Chondrocyte (in vitro differentiated cells): Measurements from ENCODE around the gene AUTS2. TPM values are rescaled to one million over a fixed set of nuclear protein-coding genes. Genes with fewer than 3 reads are reported as not detected.

Source experiments
- DNase-seq: peaks from one replicate; pipeline ENCODE4 v3.0.0; 2021; ENCODE audit warnings: mixed read lengths, low spot score
- H3K27ac Mint-ChIP-seq: one replicate; pipeline ENCODE4 v1.8.0; 2021; ENCODE audit warnings: mild to moderate bottlenecking, moderate library complexity, mixed read lengths; ENCODE audit not compliant: unreplicated experiment
- H3K27me3 Mint-ChIP-seq: 2 replicates; pipeline ENCODE4 v1.8.0; 2021; ENCODE audit warnings: low read depth, mixed read lengths
- H3K36me3 Mint-ChIP-seq: 2 replicates; pipeline ENCODE4 v1.8.0; 2021; ENCODE audit warnings: low read depth, mixed read lengths
- H3K4me1 Mint-ChIP-seq: 2 replicates; pipeline ENCODE4 v1.8.0; 2021; ENCODE audit warnings: low read depth, mild to moderate bottlenecking, mixed read lengths
- H3K4me3 Mint-ChIP-seq: one replicate; pipeline ENCODE4 v1.8.0; 2021; ENCODE audit warnings: mild to moderate bottlenecking, moderate library complexity, mixed read lengths; ENCODE audit not compliant: unreplicated experiment
- H3K9me3 Mint-ChIP-seq: 2 replicates; pipeline ENCODE4 v1.8.0; 2021; ENCODE audit warnings: low read depth, mixed read lengths
- total RNA-seq: library from RNA; stranded (reverse); gene quantifications from 3 replicates; pipeline ENCODE4 v1.2.1, GENCODE V29; 2021
- TF ChIP-seq, protein P1 (sequence below): fragments of 200-600 bp; sonication (generic); IDR thresholded peaks from 2 replicates; pipeline ENCODE4 v1.5.0; 2021; ENCODE audit warnings: antibody characterized with exemption, mild to moderate bottlenecking, moderate library complexity

The AUTS2 gene
- total RNA-seq, 1 donor from 2014 or later: 31.5 TPM

DNA sequence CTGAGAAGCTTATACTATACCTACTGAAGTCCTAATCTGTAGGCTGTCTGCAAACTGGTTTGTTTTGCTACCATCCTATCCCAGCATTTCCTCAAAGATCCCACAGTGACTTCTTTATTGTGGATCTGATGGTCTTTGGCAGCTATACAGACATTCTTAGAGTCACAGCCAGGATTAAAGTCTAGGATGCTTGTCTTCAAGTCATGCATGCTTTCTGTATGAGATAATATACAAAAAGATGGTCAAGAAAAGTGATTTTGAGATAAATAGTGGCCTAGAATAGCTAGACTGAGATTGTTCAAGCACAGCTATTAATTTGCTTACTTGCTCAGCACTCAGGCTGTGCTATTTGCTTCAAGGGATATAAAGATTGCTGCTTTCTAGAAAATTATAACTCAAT is 454.4 kb downstream of the AUTS2 start:
- Mint-ChIP-seq H3K27ac (no peak overlapping the region), H3K4me3 (no peak overlapping the region), H3K27me3 (no peaks in the 10 kb centered on the region), H3K36me3 (no peaks in the 10 kb centered on the region), H3K9me3 (no peaks in the 10 kb centered on the region), H3K4me1 (peaks cover 31% of the 10 kb centered on the region)
- DNase-seq: no peak
- TF ChIP-seq, protein P1, sequence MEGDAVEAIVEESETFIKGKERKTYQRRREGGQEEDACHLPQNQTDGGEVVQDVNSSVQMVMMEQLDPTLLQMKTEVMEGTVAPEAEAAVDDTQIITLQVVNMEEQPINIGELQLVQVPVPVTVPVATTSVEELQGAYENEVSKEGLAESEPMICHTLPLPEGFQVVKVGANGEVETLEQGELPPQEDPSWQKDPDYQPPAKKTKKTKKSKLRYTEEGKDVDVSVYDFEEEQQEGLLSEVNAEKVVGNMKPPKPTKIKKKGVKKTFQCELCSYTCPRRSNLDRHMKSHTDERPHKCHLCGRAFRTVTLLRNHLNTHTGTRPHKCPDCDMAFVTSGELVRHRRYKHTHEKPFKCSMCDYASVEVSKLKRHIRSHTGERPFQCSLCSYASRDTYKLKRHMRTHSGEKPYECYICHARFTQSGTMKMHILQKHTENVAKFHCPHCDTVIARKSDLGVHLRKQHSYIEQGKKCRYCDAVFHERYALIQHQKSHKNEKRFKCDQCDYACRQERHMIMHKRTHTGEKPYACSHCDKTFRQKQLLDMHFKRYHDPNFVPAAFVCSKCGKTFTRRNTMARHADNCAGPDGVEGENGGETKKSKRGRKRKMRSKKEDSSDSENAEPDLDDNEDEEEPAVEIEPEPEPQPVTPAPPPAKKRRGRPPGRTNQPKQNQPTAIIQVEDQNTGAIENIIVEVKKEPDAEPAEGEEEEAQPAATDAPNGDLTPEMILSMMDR: no peak

DNA sequence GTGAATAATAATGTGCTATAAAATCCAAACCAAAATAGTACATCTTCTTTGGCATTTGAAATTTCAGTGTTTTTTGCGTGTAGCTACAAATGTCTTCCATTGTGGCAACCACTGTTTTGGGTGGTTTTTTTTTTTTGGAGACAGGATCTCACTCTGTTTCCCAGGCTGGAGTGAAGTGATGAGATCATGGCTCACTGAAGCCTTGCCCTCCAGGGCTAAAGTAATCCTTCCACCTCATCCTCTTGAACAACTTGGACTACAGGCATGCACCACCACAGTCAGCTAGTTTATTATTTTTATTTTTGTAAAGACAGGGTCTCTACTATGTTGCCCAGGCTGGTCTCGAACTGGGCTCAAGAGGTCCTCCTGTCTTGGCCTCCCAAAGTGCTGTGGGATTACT is 455.1 kb downstream of the AUTS2 start:
- H3K36me3 Mint-ChIP-seq: no peaks in the 10 kb centered on the region
- DNase-seq: no peak
- TF ChIP-seq, protein P1: no peak
- H3K9me3 Mint-ChIP-seq: no peaks in the 10 kb centered on the region
- H3K4me1 Mint-ChIP-seq: peaks cover 27% of the 10 kb centered on the region
- no peaks in the 10 kb centered on the region for H3K27me3 Mint-ChIP-seq
- H3K27ac Mint-ChIP-seq: peak overlapping the region; percentile 4
- H3K4me3 Mint-ChIP-seq: no peak overlapping the region

DNA sequence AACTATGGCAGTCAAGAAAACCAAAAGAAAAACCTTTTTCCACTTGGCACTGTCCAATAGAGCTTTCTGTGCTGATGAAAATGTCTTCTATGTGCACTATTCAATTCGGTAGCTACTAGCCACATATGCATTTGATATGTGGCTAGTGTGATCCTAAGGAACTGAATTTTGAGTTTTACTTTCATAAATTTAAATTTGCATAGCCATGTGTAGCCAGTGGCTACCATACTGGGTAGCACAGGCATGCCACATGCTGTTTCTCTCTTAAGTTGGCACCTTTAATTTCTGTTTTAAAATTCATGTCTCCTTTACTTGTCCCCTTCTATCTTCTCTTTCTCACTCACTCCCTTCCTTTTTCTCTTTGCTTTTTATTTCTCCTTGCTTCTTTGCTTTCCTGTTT is 455.7 kb downstream of the AUTS2 start:
- no peaks in the 10 kb centered on the region for H3K9me3 Mint-ChIP-seq
- TF ChIP-seq, protein P1: no peak
- H3K4me1 Mint-ChIP-seq: peaks cover 27% of the 10 kb centered on the region
- no peaks in the 10 kb centered on the region for H3K36me3 Mint-ChIP-seq
- DNase-seq: no peak
- H3K4me3 Mint-ChIP-seq: no peak overlapping the region
- no peak overlapping the region for H3K27ac Mint-ChIP-seq
- H3K27me3 Mint-ChIP-seq: no peaks in the 10 kb centered on the region

DNA sequence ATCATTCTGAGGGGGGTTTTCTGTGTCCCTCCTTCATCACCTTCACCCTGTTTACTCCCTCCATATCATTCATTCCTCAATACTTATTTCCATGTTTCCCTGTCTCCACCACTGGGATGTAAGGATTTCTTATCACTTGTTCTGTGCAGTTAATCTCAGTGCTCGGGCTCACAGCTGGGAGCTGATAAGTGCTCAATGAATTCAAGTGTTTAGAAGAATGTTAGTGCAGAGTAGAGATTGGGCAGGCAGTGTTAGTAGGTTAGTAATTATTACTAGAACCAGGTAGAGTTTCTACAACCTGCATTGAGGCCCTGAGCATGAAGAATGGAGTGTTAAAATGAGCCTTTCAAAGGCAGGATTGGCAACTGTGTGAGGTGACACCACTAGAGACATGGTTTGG is 458.1 kb downstream of the AUTS2 start:
- Mint-ChIP-seq H3K4me1 (peaks cover 29% of the 10 kb centered on the region), H3K4me3 (no peak overlapping the region), H3K27me3 (no peaks in the 10 kb centered on the region), H3K27ac (no peak overlapping the region), H3K9me3 (no peaks in the 10 kb centered on the region), H3K36me3 (no peaks in the 10 kb centered on the region)
- DNase-seq: no peak
- TF ChIP-seq, protein P1: no peak

DNA sequence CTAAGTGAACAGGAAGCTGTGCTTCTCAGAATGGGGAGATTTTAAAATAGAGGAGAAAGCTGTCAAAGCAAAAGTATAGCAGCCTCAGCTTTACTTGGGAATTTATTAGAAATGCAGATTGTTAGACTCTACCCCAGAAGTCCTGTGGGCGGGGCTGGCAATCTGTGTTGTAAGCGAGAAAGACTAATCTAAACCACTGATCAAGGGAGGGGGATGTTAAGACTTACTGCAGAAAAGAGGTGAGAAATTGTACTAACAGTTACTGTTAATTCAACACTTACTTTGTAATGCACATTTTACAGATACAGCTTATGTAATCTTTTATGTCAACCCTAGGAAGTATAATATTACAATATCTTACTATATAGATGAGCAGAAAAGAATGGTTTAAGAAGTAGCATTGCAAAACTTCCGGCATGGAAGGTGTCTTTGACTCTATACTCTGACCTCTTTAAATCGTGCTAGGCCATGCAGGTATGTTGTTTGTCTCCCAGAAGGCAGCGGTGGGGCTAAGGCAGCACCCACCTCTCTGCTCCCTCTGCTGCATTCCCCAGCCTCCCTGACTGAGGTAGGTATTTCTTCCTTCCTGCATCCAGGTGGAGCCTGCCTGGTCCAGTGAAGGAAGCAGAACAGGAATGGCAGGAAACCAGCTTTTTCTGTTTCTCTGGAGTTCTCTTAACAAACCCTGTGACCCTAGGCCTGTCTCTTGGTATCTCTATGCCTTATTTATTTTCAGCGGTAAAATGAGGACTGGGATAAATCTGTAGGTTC is 462.2 kb downstream of the AUTS2 start:
- H3K4me3 Mint-ChIP-seq: no peak overlapping the region
- TF ChIP-seq, protein P1: no peak
- no peak overlapping the region for H3K27ac Mint-ChIP-seq
- no peaks in the 10 kb centered on the region for H3K9me3 Mint-ChIP-seq
- H3K27me3 Mint-ChIP-seq: no peaks in the 10 kb centered on the region
- no peaks in the 10 kb centered on the region for H3K36me3 Mint-ChIP-seq
- no peak for DNase-seq
- peaks cover 5% of the 10 kb centered on the region for H3K4me1 Mint-ChIP-seq
